ENCODE results near the gene UNC13D.

- TF ChIP-seq, protein P1, sequence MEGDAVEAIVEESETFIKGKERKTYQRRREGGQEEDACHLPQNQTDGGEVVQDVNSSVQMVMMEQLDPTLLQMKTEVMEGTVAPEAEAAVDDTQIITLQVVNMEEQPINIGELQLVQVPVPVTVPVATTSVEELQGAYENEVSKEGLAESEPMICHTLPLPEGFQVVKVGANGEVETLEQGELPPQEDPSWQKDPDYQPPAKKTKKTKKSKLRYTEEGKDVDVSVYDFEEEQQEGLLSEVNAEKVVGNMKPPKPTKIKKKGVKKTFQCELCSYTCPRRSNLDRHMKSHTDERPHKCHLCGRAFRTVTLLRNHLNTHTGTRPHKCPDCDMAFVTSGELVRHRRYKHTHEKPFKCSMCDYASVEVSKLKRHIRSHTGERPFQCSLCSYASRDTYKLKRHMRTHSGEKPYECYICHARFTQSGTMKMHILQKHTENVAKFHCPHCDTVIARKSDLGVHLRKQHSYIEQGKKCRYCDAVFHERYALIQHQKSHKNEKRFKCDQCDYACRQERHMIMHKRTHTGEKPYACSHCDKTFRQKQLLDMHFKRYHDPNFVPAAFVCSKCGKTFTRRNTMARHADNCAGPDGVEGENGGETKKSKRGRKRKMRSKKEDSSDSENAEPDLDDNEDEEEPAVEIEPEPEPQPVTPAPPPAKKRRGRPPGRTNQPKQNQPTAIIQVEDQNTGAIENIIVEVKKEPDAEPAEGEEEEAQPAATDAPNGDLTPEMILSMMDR (optimal IDR thresholded peaks at IDR 0.05 in 1 of 3, IDR thresholded peaks at IDR 0.05 in 1 of 3, conservative IDR thresholded peaks at IDR 0.05 in 1 of 3; ENCODE audit: extremely low read depth in 1 of 3, insufficient read depth in 2 of 3, low read length in 3 of 3) = no peak
- no peak for TF ChIP-seq EZH2 (IDR thresholded peaks at IDR 0.05; ENCODE audit: low read length)
Observed at GRCh38 chr17:75861927-75862317, 17.7 kb upstream of the UNC13D start.
